HL-60/S4 treated with phorbol 12-myristate 13-acetate at 8.2 ng/mL for 4 days and 3 days (cell line): ENCODE measurements around the gene TRIM17.

Experiments used
- in situ Hi-C: fragments of 300-500 bp; cut with MboI; formaldehyde crosslinking; loops from 2 replicates; pipeline ENCODE4 v1.15.0; 2022; ENCODE audit warnings: low sequenced_read_pairs

TRIM17 gene

GRCh38 chr1:228368801-228369607 lies 47.7 kb downstream of the TRIM17 start:
- in situ Hi-C loops, result no loop called here

DNA sequence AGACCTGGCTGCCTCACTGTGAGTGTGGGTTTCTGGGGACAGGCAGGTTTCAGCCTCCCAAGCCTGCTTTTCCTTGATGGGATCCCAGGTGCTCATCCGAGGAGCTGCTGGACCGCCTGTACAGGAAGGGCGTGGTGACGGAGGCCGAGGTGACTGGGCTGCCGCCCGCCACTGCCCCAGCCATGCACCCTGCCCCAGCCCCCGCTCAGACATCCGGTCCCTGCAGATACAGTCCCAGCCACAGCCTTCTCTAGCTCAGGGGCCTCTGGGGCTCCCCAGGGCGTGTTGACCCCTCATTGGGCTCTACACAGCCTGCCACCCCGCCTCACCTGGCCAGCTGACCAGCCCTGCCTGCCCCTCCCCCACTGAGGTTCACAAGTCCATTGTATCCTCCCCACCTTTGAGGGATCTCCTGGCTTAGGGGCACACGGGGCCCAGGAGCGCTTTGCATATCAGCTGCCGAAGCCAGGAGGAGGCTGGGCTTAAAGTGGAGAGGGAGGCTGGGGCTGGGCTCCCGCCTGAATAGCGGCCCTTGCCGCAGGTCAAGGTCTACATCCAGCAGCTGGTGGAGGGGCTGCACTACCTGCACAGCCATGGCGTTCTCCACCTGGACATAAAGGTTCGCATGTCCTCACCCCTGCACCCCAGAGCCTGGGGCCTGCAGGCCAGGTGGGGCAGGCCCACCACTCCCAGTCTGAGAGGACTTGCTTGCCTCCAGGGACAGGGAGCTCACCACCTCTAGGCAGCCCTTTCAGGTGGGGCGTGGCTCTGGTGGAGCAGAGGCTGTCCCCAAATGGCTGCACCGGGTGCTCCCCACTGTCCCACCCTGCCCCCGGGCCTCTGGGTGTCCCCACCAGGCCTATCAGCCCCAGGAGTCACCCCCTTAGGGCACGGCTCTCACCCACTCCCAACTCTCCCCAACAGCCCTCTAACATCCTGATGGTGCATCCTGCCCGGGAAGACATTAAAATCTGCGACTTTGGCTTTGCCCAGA lies 48.6 kb downstream of the TRIM17 start:
- in situ Hi-C loops, result no loop called here

- in situ Hi-C loops, result no loop called here
Observed at GRCh38 chr1:228366866-228367741, 49.6 kb downstream of the TRIM17 start.

DNA sequence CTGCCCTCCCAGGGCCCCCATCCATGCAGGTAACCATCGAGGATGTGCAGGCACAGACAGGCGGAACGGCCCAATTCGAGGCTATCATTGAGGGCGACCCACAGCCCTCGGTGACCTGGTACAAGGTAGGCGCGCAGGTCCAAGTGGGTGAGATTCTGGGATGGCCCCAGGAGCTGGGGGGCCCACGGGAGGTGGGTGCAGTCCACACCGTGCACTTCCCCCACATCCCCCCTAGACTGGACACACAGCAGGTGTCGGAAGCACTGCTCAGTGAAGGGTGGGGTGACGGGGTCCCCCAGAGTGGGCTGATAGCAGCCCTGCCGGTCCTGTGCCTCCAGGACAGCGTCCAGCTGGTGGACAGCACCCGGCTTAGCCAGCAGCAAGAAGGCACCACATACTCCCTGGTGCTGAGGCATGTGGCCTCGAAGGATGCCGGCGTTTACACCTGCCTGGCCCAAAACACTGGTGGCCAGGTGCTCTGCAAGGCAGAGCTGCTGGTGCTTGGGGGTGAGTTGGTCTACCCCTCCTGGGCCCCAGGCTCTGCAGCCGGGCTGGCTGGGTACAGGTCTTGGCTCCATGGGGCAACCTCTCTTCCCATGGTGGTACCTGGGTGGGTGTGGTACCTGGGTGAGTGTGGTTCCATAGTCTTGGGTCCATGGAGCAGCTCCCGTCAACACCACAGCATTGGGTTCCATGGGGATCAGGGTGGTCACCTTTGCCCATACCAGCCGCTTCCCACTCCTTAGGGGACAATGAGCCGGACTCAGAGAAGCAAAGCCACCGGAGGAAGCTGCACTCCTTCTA lies 50.4 kb downstream of the TRIM17 start:
- in situ Hi-C loops, result no loop called here

- in situ Hi-C loops, result no loop called here
Observed at GRCh38 chr1:228365271-228366061, 51.2 kb downstream of the TRIM17 start.

DNA sequence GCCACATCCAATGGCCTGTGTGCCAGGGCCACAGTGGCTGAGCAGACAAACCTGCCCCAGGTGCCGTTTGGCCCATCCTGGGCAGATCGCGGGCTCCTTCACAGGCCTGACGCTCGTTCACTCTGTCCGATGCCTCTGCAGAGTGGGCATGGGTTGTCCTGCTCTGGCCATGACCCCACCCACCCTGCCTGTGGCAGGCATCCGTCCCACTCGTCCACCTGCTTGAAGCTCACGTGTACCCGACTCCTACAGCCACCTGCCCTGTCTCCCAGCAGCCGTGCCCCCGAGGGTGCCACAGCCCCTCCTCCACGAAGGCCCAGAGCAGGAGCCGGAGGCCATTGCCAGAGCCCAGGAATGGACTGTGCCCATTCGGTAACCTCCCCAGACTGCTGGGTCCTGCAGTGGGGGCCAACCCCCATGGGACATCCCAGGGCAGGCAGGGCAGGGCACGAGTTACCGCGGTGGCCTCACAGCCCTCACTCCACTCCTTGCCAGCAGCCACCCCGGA lies 51.9 kb downstream of the TRIM17 start:
- in situ Hi-C loops, result no loop called here

DNA sequence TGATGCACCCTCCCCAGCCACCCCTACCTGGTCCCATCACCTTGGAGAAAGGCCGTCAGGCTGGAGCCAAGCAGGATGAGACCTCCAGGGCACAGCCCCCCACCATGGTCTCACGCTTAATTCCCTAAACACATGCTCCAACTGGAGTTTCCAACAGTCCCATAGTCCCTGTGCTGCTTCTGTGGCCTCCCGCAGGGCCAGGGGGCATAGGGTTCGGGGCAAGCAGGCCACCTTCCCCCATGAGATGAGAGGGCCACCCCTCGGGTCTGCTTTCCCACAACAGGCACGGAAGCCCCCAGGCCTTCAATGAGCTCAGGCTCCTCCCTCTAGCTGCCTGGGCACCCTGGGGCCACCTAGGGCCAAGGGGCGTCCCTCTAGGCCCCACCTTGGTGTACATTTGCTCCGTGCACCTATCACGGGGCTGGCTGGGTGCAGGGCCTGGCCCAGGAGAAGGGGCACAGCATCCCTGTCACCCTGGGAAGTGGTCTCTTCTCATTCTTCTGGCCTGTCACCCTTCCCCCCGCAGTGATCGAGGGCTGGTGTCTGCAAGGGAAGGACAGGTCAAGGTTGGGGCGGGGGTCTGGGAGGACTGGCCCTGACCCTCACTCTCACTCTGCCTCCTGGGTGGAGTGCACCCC lies 52.5 kb downstream of the TRIM17 start:
- in situ Hi-C loops, result no loop called here

DNA sequence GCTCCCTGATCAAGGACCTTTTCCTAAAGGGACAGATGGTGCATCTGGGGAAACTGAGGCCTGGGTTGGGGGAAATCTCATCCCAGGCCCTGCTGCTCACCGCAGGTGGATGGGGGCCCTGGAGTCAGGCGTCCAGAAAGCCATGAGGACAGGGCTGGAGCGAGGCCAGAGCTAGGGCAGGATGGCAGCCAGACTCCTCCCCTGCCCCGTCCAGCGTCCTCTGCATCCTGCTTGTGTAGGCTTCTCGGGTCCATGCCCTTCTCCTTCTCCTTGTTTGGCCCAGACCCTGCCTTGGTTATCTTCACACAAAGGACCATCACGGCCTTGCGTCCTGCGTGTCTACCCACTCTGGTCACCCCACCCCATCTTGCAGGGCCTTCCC lies 53.0 kb downstream of the TRIM17 start:
- in situ Hi-C loops, result no loop called here

DNA sequence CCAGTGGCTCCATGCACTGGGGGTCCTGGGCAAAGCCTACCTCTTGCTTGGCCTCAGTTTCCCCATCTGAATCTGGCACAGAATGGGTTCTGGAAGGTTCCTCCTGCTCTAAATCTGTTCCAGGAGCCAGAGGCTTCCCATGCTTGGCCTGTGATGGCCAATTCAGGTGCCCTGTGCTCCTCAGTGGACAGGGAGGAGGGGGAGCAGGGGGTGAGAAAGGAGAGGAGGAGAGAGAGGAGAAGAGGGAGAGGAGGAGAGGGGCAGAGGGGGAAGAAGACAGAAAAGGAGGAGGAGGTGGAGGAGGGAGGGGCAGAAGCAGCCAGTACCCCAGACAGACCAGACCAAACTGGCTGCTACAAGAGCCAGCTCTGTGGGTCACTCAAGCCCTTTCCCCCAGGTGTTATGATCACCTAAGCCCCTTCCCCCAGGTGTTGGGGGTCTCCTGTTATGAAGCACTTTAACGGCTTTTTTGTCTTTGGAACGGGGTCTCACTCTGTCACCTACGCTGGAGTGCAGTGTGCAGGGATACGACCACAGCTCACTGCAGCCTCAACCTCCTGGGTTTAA lies 53.7 kb downstream of the TRIM17 start:
- in situ Hi-C loops, result no loop called here

- in situ Hi-C loops, result no loop called here
Observed at GRCh38 chr1:228362141-228362883, 54.3 kb downstream of the TRIM17 start.

GRCh38 chr1:228361314-228362140 lies 55.1 kb downstream of the TRIM17 start:
- in situ Hi-C loops, result no loop called here

DNA sequence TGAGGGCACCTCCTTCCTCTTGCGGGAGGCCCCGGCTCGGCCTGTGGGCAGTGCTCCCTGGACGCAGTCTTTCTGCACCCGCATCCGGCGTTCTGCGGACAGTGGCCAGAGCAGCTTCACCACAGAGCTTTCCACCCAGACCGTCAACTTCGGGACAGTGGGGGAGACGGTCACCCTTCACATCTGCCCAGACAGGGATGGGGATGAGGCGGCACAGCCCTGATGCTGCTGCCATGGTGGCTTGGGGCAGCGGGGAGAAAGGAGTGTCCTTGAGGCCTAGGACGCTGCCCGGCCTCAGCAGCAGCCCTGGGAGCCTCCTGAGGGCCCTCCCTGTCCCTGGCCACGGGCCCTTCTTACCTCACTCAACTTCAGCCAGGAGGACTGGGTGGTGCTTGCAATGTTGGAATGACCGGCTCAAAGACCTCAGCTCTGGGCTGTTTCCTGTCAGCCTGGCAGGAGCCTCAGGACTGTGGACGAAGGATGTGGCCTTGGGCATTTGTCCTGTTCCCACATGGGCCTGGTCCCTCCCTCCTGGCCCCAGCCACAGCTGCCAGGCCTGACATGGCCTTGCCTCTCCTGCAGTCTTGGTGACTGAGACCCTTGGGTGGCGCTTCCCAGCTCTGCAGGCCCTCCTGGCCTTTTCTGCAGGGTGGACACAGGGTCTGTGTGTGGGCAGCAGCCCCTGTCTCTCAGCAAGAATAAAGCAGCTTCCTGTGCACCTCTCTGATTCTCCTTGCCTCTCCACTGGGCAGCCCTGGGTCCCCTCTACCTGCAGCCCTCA lies 55.9 kb downstream of the TRIM17 start:
- in situ Hi-C loops, result no loop called here

GRCh38 chr1:228359613-228360532 lies 56.8 kb downstream of the TRIM17 start:
- in situ Hi-C loops, result no loop called here

- in situ Hi-C loops, result no loop called here
Observed at GRCh38 chr1:228358764-228359612, 57.7 kb downstream of the TRIM17 start.
